ENCODE measurements around the gene ENDOV.

DNA sequence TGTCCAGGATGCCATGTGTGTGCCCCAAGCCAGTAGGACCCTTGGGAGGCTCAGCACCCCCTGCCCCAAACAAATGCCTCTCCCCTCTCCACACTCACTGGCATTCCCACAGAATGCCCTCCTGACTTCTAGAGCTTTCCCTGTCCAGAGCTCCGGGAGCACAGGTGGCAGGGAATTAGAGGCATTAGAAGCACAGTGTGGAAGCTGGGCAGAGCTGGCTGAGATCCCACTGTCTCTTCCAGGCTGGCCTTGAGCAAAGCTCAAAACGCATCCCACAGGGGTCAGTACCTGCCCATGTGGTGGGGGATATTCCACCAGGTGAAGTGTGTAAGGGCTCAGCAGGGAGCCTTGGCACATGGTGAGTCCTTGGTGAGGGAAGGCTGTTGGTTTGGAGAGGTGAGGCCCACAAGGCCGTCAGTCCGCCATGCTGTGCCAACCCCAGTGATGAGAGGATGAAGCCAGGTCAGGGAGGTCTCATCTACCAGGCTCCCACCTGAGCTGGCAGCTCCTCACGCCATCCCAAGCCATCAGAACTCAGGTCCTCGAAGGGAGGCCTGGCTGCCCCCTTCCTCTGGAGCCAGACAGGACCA lies 18.1 kb downstream of the ENDOV start:
- TF ChIP-seq, protein P1, sequence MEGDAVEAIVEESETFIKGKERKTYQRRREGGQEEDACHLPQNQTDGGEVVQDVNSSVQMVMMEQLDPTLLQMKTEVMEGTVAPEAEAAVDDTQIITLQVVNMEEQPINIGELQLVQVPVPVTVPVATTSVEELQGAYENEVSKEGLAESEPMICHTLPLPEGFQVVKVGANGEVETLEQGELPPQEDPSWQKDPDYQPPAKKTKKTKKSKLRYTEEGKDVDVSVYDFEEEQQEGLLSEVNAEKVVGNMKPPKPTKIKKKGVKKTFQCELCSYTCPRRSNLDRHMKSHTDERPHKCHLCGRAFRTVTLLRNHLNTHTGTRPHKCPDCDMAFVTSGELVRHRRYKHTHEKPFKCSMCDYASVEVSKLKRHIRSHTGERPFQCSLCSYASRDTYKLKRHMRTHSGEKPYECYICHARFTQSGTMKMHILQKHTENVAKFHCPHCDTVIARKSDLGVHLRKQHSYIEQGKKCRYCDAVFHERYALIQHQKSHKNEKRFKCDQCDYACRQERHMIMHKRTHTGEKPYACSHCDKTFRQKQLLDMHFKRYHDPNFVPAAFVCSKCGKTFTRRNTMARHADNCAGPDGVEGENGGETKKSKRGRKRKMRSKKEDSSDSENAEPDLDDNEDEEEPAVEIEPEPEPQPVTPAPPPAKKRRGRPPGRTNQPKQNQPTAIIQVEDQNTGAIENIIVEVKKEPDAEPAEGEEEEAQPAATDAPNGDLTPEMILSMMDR (IDR thresholded peaks at IDR 0.05), result no peak
- TF ChIP-seq POLR2A (IDR thresholded peaks at IDR 0.05) (no peak), EP300 (IDR thresholded peaks at IDR 0.05) (no peak)

Measured in ovary (tissue), 3 donors.